GM19043 (cell line): ENCODE results near the gene C22orf39.

ENCODE experiments used
- ATAC-seq: cut with Tn5 transposase; IDR thresholded peaks from one replicate; pipeline ENCODE4 v1.9.1; 2021; ENCODE audit warnings: low read depth; ENCODE audit not compliant: unreplicated experiment

C22orf39 gene

DNA sequence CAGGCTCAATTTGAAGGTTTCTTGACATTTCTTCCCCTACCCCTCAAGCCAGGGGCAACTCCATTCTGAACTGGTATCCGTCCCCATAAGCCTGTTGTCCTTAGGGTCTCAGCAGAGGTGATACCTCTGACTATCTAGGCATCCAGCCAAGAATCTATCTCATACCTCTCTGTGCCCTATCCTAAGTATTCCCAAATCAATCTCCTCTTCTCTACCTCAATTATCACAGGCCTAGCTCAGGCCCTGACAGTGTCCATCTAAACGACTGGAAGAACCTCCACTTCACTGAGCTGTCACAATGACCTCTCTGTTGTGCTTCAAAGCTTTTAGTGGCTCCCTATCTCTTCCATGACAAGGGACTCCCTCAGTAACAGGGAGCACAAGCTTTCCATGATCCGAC is 42.8 kb downstream of the C22orf39 start:
- no peak for ATAC-seq

DNA sequence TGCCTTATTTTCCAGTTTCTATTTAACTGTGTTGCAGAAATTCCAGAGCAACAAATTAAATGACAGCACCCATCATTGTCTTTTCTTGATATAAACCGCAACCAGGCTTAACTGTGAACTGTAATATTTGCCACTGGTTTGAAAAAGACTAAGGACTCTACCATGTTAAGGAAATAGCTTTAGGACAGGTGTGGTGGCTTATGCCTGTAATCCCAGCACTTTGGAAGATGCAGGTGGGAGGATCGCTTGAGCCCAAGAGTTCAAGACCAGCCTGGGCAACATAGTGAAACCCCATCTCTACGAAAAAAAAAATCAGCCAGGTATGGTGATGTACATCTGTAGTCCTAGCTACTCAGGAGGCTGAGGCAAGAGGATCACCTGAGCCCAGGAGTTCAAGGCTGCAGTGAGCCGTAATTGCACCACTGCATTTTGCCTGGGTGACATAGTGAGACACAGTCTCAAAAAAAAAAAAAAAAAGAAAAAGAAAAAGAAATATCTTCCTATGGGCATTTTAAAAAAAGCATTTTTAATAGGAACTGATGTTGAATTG is 44.8 kb downstream of the C22orf39 start:
- ATAC-seq = no peak

DNA sequence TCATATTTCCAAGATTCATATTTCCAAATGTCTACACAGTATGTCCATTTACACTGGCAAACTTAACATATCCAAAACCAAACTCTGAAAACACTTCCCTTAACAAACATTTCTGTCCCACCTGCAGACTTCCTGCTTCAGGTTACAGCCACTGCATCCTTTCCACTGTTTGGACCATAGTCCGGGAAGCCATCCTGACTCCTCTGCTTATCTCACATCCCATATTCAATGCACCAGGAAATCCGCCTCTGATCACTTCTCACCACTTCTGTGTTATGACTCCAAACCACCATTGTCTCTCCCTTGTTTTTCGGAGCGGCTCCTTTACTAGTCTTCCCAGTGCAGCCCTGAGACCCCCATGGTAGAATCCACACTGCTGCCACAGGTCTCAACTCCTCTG is 46.0 kb downstream of the C22orf39 start:
- no peak for ATAC-seq

DNA sequence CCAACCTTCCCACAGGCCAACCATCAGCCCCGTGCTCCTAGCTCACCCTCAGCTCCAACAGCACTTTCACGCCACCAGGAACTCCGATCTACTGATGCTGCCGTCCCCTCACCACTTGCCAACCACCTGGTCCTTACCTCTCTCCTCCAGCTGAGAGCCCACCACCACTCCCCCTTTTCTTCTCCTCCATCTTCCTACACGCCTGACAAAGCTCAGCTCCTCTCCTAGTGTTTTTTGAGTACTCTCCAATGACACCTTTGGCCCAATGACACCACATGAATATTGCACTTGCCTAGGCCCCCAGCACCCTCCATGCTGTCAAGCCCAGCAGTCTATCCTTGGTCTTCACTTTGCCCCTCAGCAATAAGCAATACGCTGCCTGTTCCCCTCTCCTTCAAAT is 46.6 kb downstream of the C22orf39 start:
- ATAC-seq = no peak

DNA sequence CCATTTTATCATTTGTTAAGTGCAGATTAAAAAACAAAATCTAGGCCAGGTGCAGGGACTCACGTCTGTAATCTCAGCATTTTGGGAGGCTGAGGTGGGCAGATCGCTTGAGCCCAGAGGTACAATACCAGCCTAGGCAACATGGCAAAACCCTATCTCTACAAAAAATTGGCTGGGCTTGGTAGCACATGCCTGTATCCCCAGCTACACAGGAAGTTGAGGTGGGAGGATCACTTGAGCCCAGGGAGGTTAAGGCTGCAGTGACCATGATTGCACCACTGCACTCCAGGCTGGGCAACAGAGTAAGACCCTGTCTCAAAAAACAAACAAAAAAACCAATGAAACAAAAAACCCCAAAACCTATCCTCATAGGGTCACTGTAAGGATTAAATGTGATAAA is 48.9 kb downstream of the C22orf39 start:
- no peak for ATAC-seq

DNA sequence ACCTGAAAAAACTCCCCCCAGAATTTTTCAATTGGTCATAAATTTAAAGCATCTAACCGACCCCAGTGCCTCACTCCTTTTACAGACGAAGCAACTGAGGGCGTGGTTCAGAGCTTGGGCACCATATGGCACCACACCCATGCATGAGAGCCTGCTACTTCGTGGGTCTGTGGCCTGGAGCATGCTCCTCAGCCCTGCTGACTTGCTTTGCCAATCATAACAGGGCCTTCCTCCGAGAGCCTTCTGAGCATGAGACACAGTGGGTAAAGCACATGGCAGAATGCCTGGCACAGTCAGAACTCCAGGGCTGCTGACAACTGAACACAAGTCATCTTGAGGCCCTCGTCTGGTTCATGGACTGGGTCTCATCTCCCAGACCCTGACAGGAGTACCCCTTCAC is 49.3 kb downstream of the C22orf39 start:
- no peak for ATAC-seq

DNA sequence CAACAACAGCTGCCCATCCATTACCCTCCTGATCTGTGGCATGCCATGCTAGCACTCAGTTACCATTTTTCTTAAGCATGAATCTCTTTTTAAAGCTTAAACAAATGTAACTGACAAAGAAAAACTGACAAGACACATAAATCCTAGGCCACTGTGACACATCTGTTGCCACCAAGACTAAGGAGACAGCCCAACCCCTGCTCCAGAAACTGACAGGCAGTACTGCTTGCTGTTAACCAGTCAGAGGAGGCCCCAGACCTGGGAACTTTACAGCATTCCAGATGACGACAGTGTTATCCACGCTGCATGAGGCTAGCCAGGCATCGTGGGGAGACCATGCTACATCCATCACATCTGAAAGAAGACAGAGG is 49.8 kb downstream of the C22orf39 start:
- no peak for ATAC-seq

DNA sequence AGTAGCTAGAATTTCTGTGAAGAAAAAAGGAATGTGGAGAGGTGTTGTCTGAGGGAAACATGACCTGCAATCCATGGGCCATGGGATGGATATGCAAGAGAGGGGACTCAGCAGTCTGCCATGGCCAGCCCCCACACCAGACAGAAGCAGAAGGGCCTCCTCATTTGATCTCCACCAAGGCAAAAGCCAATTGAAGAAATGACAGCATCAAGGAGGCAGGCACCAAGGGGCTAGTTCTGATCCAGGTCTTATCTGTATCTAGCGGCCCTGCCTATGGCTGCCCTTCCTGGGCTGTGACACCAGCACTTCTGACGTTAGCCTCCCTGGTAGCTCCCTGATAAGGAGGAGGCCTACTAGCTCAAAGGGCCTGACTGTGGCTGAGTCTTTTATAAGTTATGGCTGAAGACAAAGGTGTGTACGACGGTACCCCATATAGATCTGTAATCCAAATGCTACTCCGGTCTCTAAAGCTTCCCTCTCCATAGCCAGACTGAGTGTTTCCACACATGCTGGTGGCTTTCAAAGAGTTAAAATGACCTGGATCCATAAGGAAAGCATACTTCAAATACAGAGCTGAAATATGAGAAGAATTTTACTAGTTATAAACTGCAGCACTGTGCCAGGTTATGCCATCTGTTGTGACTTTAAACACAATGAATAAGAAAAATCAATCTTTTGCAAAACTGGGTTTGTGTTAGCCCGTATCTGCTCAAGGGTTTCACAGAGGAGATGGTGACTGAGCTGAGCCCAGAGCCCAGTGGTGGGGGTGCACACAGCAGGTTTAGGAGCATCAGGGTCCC is 50.4 kb downstream of the C22orf39 start:
- ATAC-seq = no peak

DNA sequence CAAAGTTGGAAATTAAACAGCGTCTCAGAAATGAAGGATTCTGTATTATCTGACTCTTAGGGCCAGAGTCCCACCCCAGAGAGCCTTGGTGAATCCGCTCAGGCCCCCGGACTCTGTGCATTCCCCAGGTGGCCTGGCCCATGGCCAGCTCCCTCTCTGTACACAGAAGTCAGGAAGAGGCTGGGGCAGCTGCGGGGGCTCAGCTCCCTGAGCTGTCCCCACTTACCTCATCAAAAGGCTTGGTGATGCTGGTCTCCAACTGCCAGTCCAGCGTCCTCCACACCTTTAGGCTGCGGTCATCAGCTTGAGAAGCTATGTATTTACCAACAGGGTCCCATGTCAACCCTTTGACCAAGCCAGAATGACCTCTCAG is 51.0 kb downstream of the C22orf39 start:
- ATAC-seq = no peak

DNA sequence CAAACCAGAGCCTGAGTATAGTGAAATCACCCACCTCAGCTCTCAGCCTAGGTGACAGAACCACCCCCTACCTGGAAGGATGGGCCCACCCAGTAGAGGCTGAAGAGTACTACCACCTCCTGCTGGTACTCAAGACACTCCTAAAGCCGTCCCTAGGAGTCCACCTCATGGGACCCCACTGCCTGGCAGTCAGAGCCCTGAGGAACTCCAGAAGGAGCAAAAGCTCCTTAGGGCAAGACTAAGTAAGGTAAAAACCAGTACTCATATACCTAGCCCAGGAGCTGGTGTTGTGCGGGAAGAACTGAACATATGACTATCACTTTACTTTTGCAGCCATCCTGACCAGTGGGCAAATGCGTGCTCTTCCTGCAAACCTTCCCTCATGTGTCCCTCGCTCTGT is 52.2 kb downstream of the C22orf39 start:
- no peak for ATAC-seq

DNA sequence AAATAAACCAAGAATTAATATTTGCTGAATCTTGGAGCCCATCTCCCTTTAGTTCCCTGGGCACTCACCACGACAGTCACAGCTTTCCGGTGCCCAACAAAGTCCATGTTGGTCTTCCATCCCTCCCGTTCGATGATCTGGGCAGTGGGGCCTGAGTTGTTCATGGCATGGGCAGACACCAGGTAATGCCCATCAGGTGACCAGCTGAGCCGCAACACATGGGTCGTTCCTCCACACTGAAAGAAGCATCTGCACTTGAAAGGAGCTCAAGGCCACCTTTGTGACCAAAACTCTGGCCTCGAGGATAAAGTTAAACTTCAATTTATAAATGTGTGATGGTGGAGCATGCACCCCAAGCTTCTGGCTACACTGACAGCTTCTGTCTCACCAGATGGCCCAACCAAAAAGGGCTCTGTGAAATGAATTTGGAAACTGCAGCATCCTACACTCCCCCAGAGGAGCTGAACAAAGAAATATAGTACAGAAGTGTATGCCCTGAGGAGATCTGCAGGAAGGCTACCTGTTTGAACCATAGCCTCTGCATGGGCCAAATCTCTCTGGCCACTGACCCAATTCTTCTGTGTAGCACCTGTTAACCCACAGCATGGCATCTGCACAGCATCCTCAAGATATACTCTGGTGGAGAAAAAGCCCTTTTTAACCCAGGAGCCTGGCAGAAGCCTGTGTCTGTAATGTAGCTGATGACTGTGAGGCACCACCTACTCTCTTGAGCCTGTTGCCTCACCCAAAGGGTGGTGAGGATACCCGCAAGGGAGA is 53.0 kb downstream of the C22orf39 start:
- no peak for ATAC-seq

DNA sequence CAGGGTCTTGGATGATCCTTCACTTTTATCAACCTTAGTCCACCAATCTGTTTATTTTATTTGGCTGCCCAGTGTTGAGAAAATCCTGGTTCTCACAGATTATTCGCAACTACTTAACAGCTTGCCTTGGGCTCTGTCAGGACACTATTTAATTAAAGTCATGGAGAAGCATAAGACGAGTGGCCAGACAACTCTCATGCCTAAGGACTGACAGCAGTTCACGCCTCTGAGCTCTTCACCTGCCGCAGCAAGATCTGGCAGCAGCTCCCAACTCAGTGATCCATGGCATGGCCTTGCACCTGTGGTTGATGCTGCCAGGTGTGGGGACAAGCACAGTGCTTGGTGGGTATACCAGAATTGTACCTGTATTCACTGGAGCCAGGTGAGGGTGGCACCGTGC is 53.8 kb downstream of the C22orf39 start:
- no peak for ATAC-seq
